Mucosa of stomach (tissue), 1 donor: ENCODE measurements around the gene SH2D1A.
"Not testable (repeated sequence)": the region's sequence is repeated elsewhere in the genome, so short reads cannot be mapped to it uniquely, and the experiment has no call there.

Experiments
- H3K27me3 ChIP-seq: one replicate; pipeline ENCODE4 v1.7.0; 2013; ENCODE audit warnings: mild to moderate bottlenecking, low read length; ENCODE audit not compliant: control insufficient read depth, insufficient read depth
- H3K36me3 ChIP-seq: one replicate; pipeline ENCODE4 v1.7.0; 2013; ENCODE audit warnings: low read length; ENCODE audit not compliant: control insufficient read depth, insufficient read depth
- H3K4me1 ChIP-seq: one replicate; pipeline ENCODE4 v1.7.0; 2013; ENCODE audit warnings: mild to moderate bottlenecking, low read length; ENCODE audit not compliant: control insufficient read depth, insufficient read depth
- H3K4me3 ChIP-seq: one replicate; pipeline ENCODE4 v1.7.0; 2013; ENCODE audit warnings: low read length
- H3K9ac ChIP-seq: one replicate; pipeline ENCODE4 v1.7.0; 2013; ENCODE audit warnings: mild to moderate bottlenecking, low read length, moderate library complexity
- H3K9me3 ChIP-seq: one replicate; pipeline ENCODE4 v1.7.0; 2013; ENCODE audit warnings: mild to moderate bottlenecking, low read length, moderate library complexity; ENCODE audit not compliant: control insufficient read depth
- donor health status: Pancreatic carcinoma.

The SH2D1A gene

GRCh38 chrX:124405868-124406267 lies 59.5 kb downstream of the SH2D1A start:
- Histone ChIP-seq H3K4me3 (no peak overlapping the region), H3K4me1 (no peaks in the 10 kb centered on the region), H3K36me3 (no peaks in the 10 kb centered on the region), H3K9ac (no peak overlapping the region), H3K9me3 (no peaks in the 10 kb centered on the region), H3K27me3 (no peaks in the 10 kb centered on the region)

GRCh38 chrX:124406294-124407014 lies 60.1 kb downstream of the SH2D1A start:
- Histone ChIP-seq H3K27me3 (no peaks in the 10 kb centered on the region), H3K36me3 (no peaks in the 10 kb centered on the region), H3K4me1 (no peaks in the 10 kb centered on the region), H3K9me3 (no peaks in the 10 kb centered on the region), H3K9ac (no peak overlapping the region), H3K4me3 (no peak overlapping the region)

GRCh38 chrX:124407226-124407625 lies 60.9 kb downstream of the SH2D1A start:
- H3K36me3 ChIP-seq, result no peaks in the 10 kb centered on the region
- no peaks in the 10 kb centered on the region for H3K4me1 ChIP-seq
- H3K9ac ChIP-seq, result no peak overlapping the region
- H3K27me3 ChIP-seq, result no peaks in the 10 kb centered on the region
- no peaks in the 10 kb centered on the region for H3K9me3 ChIP-seq
- H3K4me3 ChIP-seq, result no peak overlapping the region

- not testable (repeated sequence) for H3K9me3 ChIP-seq, H3K36me3 ChIP-seq, H3K9ac ChIP-seq, H3K4me3 ChIP-seq, H3K4me1 ChIP-seq, H3K27me3 ChIP-seq
These were observed 62.0 kb downstream of the SH2D1A start for GRCh38 chrX:124408380-124408779.

- H3K27me3 ChIP-seq, result no peaks in the 10 kb centered on the region
- no peak overlapping the region for H3K4me3 ChIP-seq
- H3K4me1 ChIP-seq, result no peaks in the 10 kb centered on the region
- H3K9ac ChIP-seq, result no peak overlapping the region
- H3K36me3 ChIP-seq, result no peaks in the 10 kb centered on the region
- no peaks in the 10 kb centered on the region for H3K9me3 ChIP-seq
These were observed 66.9 kb downstream of the SH2D1A start for GRCh38 chrX:124413244-124413643.

GRCh38 chrX:124414281-124414680 lies 67.9 kb downstream of the SH2D1A start:
- H3K4me1 ChIP-seq, result no peaks in the 10 kb centered on the region
- H3K4me3 ChIP-seq, result no peak overlapping the region
- H3K9me3 ChIP-seq, result no peaks in the 10 kb centered on the region
- H3K9ac ChIP-seq, result no peak overlapping the region
- H3K36me3 ChIP-seq, result no peaks in the 10 kb centered on the region
- no peaks in the 10 kb centered on the region for H3K27me3 ChIP-seq

GRCh38 chrX:124415115-124415800 lies 68.9 kb downstream of the SH2D1A start:
- Histone ChIP-seq H3K27me3 (no peaks in the 10 kb centered on the region), H3K4me3 (no peak overlapping the region), H3K9me3 (no peaks in the 10 kb centered on the region), H3K4me1 (no peaks in the 10 kb centered on the region), H3K36me3 (no peaks in the 10 kb centered on the region), H3K9ac (no peak overlapping the region)

GRCh38 chrX:124421898-124422655 lies 75.7 kb downstream of the SH2D1A start:
- Histone ChIP-seq H3K4me1 (peaks cover 11% of the 10 kb centered on the region), H3K27me3 (no peaks in the 10 kb centered on the region), H3K36me3 (no peaks in the 10 kb centered on the region), H3K9ac (no peak overlapping the region), H3K4me3 (no peak overlapping the region), H3K9me3 (no peaks in the 10 kb centered on the region)
